Skeletal muscle satellite cell (primary cell): Measurements from ENCODE around the gene GZMM.

ENCODE experiments used
- H3K27me3 ChIP-seq: 2 replicates; pipeline ENCODE4 v1.7.0; 2013; ENCODE audit warnings: low read length; ENCODE audit not compliant: control insufficient read depth, insufficient read depth
- H3K36me3 ChIP-seq: 2 replicates; pipeline ENCODE4 v1.7.0; 2013; ENCODE audit warnings: mild to moderate bottlenecking, control low read depth, low read length; ENCODE audit not compliant: insufficient read depth
- H3K4me1 ChIP-seq: 2 replicates; pipeline ENCODE4 v1.7.0; 2013; ENCODE audit warnings: low read length; ENCODE audit not compliant: control insufficient read depth, insufficient read depth
- H3K4me2 ChIP-seq: 2 replicates; pipeline ENCODE4 v1.7.0; 2013; ENCODE audit warnings: mild to moderate bottlenecking, low read length
- H3K4me3 ChIP-seq: 2 replicates; pipeline ENCODE4 v1.7.0; 2013; ENCODE audit warnings: low read length
- H3K9ac ChIP-seq: 2 replicates; pipeline ENCODE4 v1.7.0; 2013; ENCODE audit warnings: mild to moderate bottlenecking, low read depth, low read length, moderate library complexity
- H3K9me3 ChIP-seq: replicated peaks from 2 replicates; pipeline ENCODE4 v1.7.0; 2013; ENCODE audit warnings: mild to moderate bottlenecking, control low read depth, low read length

GZMM gene

GRCh38 chr19:592101-592500 is 48.2 kb downstream of the GZMM start:
- peaks cover 22% of the 10 kb centered on the region for H3K4me1 ChIP-seq
- no peaks in the 10 kb centered on the region for H3K9me3 ChIP-seq
- no peak overlapping the region for H3K4me2 ChIP-seq
- no peak overlapping the region for H3K9ac ChIP-seq
- H3K27me3 ChIP-seq: peaks cover 58% of the 10 kb centered on the region
- no peaks in the 10 kb centered on the region for H3K36me3 ChIP-seq
- no peak overlapping the region for H3K4me3 ChIP-seq

GRCh38 chr19:593055-593454 is 49.2 kb downstream of the GZMM start:
- Histone ChIP-seq H3K36me3 (no peaks in the 10 kb centered on the region), H3K4me3 (no peak overlapping the region), H3K9ac (no peak overlapping the region), H3K9me3 (no peaks in the 10 kb centered on the region), H3K4me1 (peaks cover 17% of the 10 kb centered on the region), H3K27me3 (peaks cover 58% of the 10 kb centered on the region), H3K4me2 (no peak overlapping the region)

- peaks cover 13% of the 10 kb centered on the region for H3K4me1 ChIP-seq
Measured at GRCh38 chr19:593505-593904, 49.7 kb downstream of the GZMM start.

GRCh38 chr19:594265-594870 is 50.5 kb downstream of the GZMM start:
- Histone ChIP-seq H3K4me1 (peaks cover 8% of the 10 kb centered on the region), H3K4me2 (no peak overlapping the region), H3K36me3 (no peaks in the 10 kb centered on the region), H3K9me3 (no peaks in the 10 kb centered on the region), H3K4me3 (no peak overlapping the region), H3K27me3 (peaks cover 51% of the 10 kb centered on the region), H3K9ac (no peak overlapping the region)

More at GRCh38 chr19:593505-593904, 49.7 kb downstream of the GZMM start:
- Histone ChIP-seq H3K36me3 (no peaks in the 10 kb centered on the region), H3K9ac (no peak overlapping the region), H3K4me2 (no peak overlapping the region), H3K27me3 (peaks cover 55% of the 10 kb centered on the region), H3K4me3 (no peak overlapping the region), H3K9me3 (no peaks in the 10 kb centered on the region)

GRCh38 chr19:595326-596262 is 51.7 kb downstream of the GZMM start:
- Histone ChIP-seq H3K4me2 (no peak overlapping the region), H3K9me3 (no peaks in the 10 kb centered on the region), H3K9ac (no peak overlapping the region), H3K27me3 (peaks cover 51% of the 10 kb centered on the region), H3K4me3 (no peak overlapping the region), H3K36me3 (no peaks in the 10 kb centered on the region), H3K4me1 (peaks cover 2% of the 10 kb centered on the region)

GRCh38 chr19:596263-596655 is 52.4 kb downstream of the GZMM start:
- Histone ChIP-seq H3K4me2 (no peak overlapping the region), H3K9me3 (no peaks in the 10 kb centered on the region), H3K4me3 (no peak overlapping the region), H3K27me3 (peaks cover 48% of the 10 kb centered on the region), H3K36me3 (no peaks in the 10 kb centered on the region), H3K9ac (no peak overlapping the region), H3K4me1 (no peaks in the 10 kb centered on the region)

- Histone ChIP-seq H3K27me3 (peaks cover 37% of the 10 kb centered on the region), H3K4me2 (no peak overlapping the region), H3K36me3 (no peaks in the 10 kb centered on the region), H3K4me3 (no peak overlapping the region), H3K9ac (no peak overlapping the region), H3K4me1 (no peaks in the 10 kb centered on the region), H3K9me3 (no peaks in the 10 kb centered on the region)
Measured at GRCh38 chr19:597406-598315, 53.8 kb downstream of the GZMM start.
